Stimulated activated CD4-positive, alpha-beta T cell treated with anti-CD3 and anti-CD28 coated beads, Interleukin-12 subunit alpha, Interleukin-12 subunit beta, amount 100 ng/mL, for 24 hours (primary cell): ENCODE results near the gene PLSCR2.
"Not testable (repeated sequence)": the region's sequence is repeated elsewhere in the genome, so short reads cannot be mapped to it uniquely, and the experiment has no call there.

Source experiments
- DNase-seq, 2 experiments: peaks; one replicate each; pipeline ENCODE4 v3.0.0-alpha.2; 2020; ENCODE audit warnings: low read depth in 2 of 2

The PLSCR2 gene

GRCh38 chr3:146416366-146416765 lies 53.0 kb downstream of the PLSCR2 start:
- DNase-seq, result no peak

- DNase-seq, result no peak
Observed at GRCh38 chr3:146414010-146414409, 55.4 kb downstream of the PLSCR2 start.

- DNase-seq, result not testable (repeated sequence)
Observed at GRCh38 chr3:146412711-146413110, 56.6 kb downstream of the PLSCR2 start.

DNA sequence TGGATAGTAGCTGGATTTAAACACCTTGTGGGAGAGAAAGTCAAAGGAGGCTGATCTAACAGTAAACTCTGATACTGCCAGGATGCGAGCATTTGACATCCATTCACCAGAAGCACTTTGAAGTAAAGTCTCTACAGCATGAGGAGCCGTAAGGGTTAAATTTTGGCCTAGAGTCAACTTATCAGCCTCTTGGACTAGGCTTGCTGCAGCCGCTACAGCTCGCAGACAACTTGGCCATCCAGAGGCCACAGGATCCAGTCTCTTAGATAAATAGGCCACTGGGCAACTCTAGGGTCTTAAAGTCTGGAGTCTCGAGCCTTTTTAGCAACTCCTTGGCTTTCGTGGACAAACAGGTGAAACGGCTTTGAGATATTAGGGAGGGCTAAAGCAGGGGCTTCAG lies 61.4 kb downstream of the PLSCR2 start:
- no peak for DNase-seq

- DNase-seq, result no peak
Observed at GRCh38 chr3:146404436-146404835, 64.9 kb downstream of the PLSCR2 start.

DNA sequence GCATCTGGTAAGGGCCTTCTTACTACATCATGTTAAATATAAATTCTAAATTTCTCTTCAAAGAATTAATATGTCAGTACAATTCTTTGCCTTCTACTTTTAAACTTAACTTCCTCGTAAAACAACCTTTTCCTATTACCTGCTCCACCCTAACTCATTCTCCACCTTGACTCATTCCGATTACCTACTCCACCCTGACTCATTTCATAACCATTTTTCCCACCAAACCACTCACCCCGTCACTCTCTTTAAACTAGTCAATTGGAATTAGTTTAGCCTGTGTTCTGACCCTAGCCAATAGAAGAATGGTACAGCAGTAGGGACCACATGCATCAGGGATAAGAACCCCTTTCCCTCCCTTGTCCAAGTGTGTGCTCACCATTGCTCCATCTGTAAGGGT lies 65.6 kb downstream of the PLSCR2 start:
- DNase-seq, result no peak

GRCh38 chr3:146396792-146397191 lies 72.6 kb downstream of the PLSCR2 start:
- DNase-seq, result no peak

DNA sequence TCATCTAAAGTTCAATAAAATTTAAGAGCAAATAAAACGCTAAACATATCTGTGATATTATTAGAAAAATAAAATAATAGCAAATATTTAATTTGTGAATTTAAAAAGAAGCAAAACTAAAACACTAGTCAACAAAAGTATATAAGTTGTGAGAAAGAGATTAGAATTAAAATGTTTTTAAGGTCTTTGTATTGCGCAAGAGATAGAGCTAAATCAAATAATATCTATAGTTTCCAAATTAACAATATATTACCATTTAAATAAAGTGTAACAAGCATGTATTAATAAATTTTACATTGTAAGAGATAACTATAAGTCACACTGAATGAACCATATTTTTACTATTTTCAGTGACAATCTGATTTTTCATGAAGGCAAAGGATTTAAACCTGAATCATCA lies 74.2 kb downstream of the PLSCR2 start:
- no peak for DNase-seq

DNA sequence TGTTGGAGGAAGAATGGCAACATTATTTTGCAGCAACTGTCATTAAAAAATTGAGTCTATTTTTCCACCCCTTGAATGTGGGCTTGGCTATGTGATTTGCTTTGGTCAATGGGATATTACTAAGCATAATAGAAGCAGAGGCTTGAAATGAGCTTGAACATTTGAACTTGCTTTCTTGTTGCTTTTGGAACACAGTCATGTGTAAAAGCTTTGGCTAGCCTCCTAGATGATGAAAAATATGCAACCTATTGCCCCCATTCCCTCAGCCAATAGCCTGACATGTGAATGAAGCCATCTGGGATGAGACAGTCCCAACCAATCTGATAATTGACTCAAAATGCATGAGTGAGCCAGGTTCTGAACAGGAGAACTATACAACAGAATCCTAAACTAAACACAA lies 78.4 kb downstream of the PLSCR2 start:
- DNase-seq, result no peak

DNA sequence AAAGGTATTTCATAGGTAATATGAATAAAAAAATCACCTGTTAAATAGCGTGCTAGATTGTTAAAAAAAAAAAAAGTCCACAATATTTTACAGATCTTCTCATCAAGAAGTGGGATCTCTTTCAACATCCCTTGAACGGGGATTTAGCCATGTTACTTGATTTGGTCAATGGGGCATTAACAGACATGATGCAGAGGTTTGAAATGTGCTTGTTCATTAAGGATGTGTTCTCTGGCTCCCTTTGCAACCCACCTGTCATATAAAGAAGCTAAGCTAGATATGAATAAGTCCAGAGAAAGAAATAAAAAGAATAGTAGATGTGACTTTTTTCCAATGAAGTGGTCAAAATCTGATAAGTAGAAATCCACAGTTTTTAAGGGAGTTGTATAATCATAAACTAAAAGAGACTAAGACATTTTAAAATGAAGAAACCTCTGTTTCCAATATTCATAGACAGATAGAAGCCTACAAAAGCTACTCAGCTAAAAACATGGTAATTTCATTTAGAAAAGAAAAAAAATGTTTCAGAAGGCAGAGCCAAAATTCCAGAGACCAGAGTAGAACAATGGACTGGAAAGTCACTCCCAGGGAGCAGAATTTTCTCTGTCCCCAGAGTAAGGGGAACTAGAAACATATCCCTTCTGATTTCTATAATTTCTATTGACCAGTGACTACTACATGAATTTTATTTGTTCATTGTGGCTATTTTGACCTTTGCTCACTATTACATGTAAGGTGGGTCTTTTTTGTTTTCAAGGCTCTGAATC lies 79.2 kb downstream of the PLSCR2 start:
- DNase-seq, result no peak

DNA sequence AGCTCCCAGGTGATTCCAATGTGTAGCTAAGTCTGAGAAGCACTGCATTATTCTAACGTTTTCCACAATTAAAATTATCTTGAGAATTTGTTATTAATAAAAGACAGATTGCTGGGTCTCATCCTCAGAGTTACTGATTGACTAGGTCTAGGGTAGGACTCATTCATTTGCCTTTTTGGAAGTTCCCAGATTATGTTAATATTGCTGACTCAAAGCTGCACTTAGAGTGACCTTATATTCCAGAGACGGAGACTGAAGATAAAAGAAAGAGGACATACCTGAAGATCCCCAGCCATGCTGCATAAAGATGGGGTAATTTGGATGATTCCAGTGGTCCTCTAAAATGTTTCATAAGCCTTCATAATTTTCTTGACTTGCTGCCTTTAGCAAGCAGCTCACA lies 81.8 kb downstream of the PLSCR2 start:
- no peak for DNase-seq

GRCh38 chr3:146386936-146387335 lies 82.4 kb downstream of the PLSCR2 start:
- DNase-seq, result no peak

GRCh38 chr3:146384786-146385185 lies 84.6 kb downstream of the PLSCR2 start:
- no peak for DNase-seq
